Esophagus muscularis mucosa (tissue), 4 donors: ENCODE data around the gene TEX47. TPM values are rescaled to one million over a fixed set of nuclear protein-coding genes. Genes with fewer than 3 reads are reported as not detected.
A peak's percentile ranks its signal among the peaks of the same experiment; 100 is the strongest.

Experiments
- DNase-seq: peaks from one replicate; pipeline ENCODE4 v3.0.0-alpha.2; 2017; ENCODE audit errors: extremely low spot score
- H3K27ac ChIP-seq, 4 donors: fragments of 200-600 bp; sonication (generic); replicated peaks in 1 of 4; 1 replicate in 3 of 4; 2 replicates in 1 of 4; pipeline ENCODE4 v1.5.1; 2016 to 2019; ENCODE audit warnings: mild to moderate bottlenecking in 1 of 4
- H3K27me3 ChIP-seq, 4 donors: fragments of 200-600 bp; sonication (generic); one replicate each; pipeline versions ENCODE4 v1.5.1 to v1.6.0; 2016 to 2019
- H3K36me3 ChIP-seq, 4 donors: fragments of 200-600 bp; sonication (generic); one replicate each; pipeline ENCODE4 v1.5.1; 2016 to 2019
- H3K4me1 ChIP-seq, 4 donors: fragments of 200-600 bp; sonication (generic); one replicate each; pipeline ENCODE4 v1.5.1; 2016 to 2019
- H3K4me3 ChIP-seq, 4 donors: fragments of 200-600 bp; sonication (generic); 1 replicate in 2 of 4; 2 replicates in 2 of 4; pipeline ENCODE4 v1.5.1; 2016 to 2019; ENCODE audit warnings: mild to moderate bottlenecking in 4 of 4, moderate library complexity in 1 of 4
- H3K9me3 ChIP-seq, 4 donors: fragments of 200-600 bp; sonication (generic); 1 replicate in 3 of 4; 2 replicates in 1 of 4; pipeline ENCODE4 v1.5.1; 2016 to 2019
- CTCF ChIP-seq, 3 experiments: fragments of 200-600 bp in 2 of 3; fragments of 450-650 bp in 1 of 3; sonication (generic) in 2 of 3; IDR thresholded peaks; one replicate each; pipeline ENCODE4 v1.5.1; 2017 to 2019; ENCODE audit warnings: antibody characterized with exemption in 3 of 3, mild to moderate bottlenecking in 2 of 3, moderate library complexity in 1 of 3
- EP300 ChIP-seq: sonication (generic); formaldehyde crosslinking; IDR thresholded peaks from one replicate; pipeline ENCODE4 v1.6.1; 2017; ENCODE audit warnings: antibody characterized with exemption
- POLR2A ChIP-seq: fragments of 450-650 bp; IDR thresholded peaks from one replicate; pipeline ENCODE4 v1.6.1; 2017; ENCODE audit warnings: antibody characterized with exemption, moderate library complexity, mild to moderate bottlenecking, low read depth
- POLR2AphosphoS5 ChIP-seq, 2 donors: sonication (generic); formaldehyde crosslinking; IDR thresholded peaks; one replicate each; pipeline ENCODE4 v1.6.1; 2017; ENCODE audit warnings: antibody characterized with exemption in 2 of 2
- WGBS: methylation state at CpG from one replicate; pipeline ENCODE4 v1.1.5; 2018; 5-methylcytosine and 5-hydroxymethylcytosine counted together
- intact Hi-C: fragments of 100-400 bp; cut with DNase I; formaldehyde crosslinking; loops from one replicate; pipeline ENCODE4 v1.15.1; 2023
- total RNA-seq, 4 donors: library from RNA; depleted of rRNA; stranded (reverse); fragments of >200 nt; gene quantifications; one replicate each; pipeline versions ENCODE4 v1.1.0 to v1.2.1, GENCODE V29; 2016

The TEX47 gene
- total RNA-seq, result not detected

- no peak for DNase-seq
- Histone ChIP-seq H3K4me1 (no peaks in the 10 kb centered on the region), H3K9me3 (no peaks in the 10 kb centered on the region), H3K36me3 (no peaks in the 10 kb centered on the region), H3K4me3 (no peak within 1 kb of the TSS), H3K27ac (no peak within 1 kb of the TSS), H3K27me3 (no peaks in the 10 kb centered on the region)
- intact Hi-C loops, result no loop called here
- TF ChIP-seq POLR2A (no peak), POLR2AphosphoS5 (IDR thresholded peaks at IDR 0.05) (no peak), EP300 (no peak), CTCF (IDR thresholded peaks at IDR 0.05) (no peak)
- 75% methylated on average over 7 of the region's 7 CpGs for WGBS
Observed at GRCh38 chr7:88795553-88795952, at the start of gene TEX47. TSS of gene TEX47 (minus strand) at chr7:88795737. CDS start at chr7:88794942, 795 bp downstream.

GRCh38 chr7:88845091-88845490, 49.6 kb upstream of the TEX47 start:
- Histone ChIP-seq H3K36me3 (no peaks in the 10 kb centered on the region), H3K27ac (no peak overlapping the region), H3K4me1 (no peaks in the 10 kb centered on the region), H3K27me3 (no peaks in the 10 kb centered on the region), H3K4me3 (no peak overlapping the region), H3K9me3 (no peaks in the 10 kb centered on the region)
- WGBS, result 90% methylated on average over 12 of the region's 12 CpGs
- TF ChIP-seq EP300, result no peak
- no peak for TF ChIP-seq POLR2A
- no peak for TF ChIP-seq CTCF (IDR thresholded peaks at IDR 0.05)
- no peak for TF ChIP-seq POLR2AphosphoS5 (IDR thresholded peaks at IDR 0.05)
- DNase-seq, result no peak
- intact Hi-C loops, result no loop called here

- intact Hi-C loops, result no loop called here
Observed at GRCh38 chr7:88842201-88842600, 46.7 kb upstream of the TEX47 start.

GRCh38 chr7:88835147-88835728, 39.7 kb upstream of the TEX47 start:
- no peaks in the 10 kb centered on the region for H3K36me3 ChIP-seq
- H3K27ac ChIP-seq, result no peak overlapping the region
- WGBS, result 35% methylated on average over 3 of the region's 3 CpGs
- TF ChIP-seq CTCF (IDR thresholded peaks at IDR 0.05) (peak in 1 of 3 experiments; percentile 28), POLR2AphosphoS5 (IDR thresholded peaks at IDR 0.05) (no peak), POLR2A (no peak), EP300 (no peak)
- H3K27me3 ChIP-seq, result no peaks in the 10 kb centered on the region
- H3K4me1 ChIP-seq, result no peaks in the 10 kb centered on the region
- no peaks in the 10 kb centered on the region for H3K9me3 ChIP-seq
- intact Hi-C loops, result no loop called here
- H3K4me3 ChIP-seq, result no peak overlapping the region
- DNase-seq, result no peak

More at GRCh38 chr7:88842201-88842600, 46.7 kb upstream of the TEX47 start:
- Histone ChIP-seq H3K4me1 (no peaks in the 10 kb centered on the region), H3K4me3 (no peak overlapping the region), H3K27ac (no peak overlapping the region), H3K9me3 (no peaks in the 10 kb centered on the region), H3K36me3 (no peaks in the 10 kb centered on the region), H3K27me3 (no peaks in the 10 kb centered on the region)
- no peak for DNase-seq
- TF ChIP-seq EP300, result no peak
- TF ChIP-seq POLR2A, result no peak
- no peak for TF ChIP-seq POLR2AphosphoS5 (IDR thresholded peaks at IDR 0.05)
- no peak for TF ChIP-seq CTCF (IDR thresholded peaks at IDR 0.05)

- H3K4me1 ChIP-seq, result no peaks in the 10 kb centered on the region
- WGBS, result 71% methylated on average over 3 of the region's 3 CpGs
Observed at GRCh38 chr7:88826222-88826621, 30.7 kb upstream of the TEX47 start.

More at GRCh38 chr7:88826222-88826621, 30.7 kb upstream of the TEX47 start:
- no peaks in the 10 kb centered on the region for H3K9me3 ChIP-seq
- no peak overlapping the region for H3K4me3 ChIP-seq
- no peaks in the 10 kb centered on the region for H3K36me3 ChIP-seq
- TF ChIP-seq POLR2AphosphoS5 (IDR thresholded peaks at IDR 0.05), result no peak
- TF ChIP-seq EP300, result no peak
- no peak for TF ChIP-seq POLR2A
- TF ChIP-seq CTCF (IDR thresholded peaks at IDR 0.05), result no peak
- intact Hi-C loops, result no loop called here
- no peak overlapping the region for H3K27ac ChIP-seq
- no peaks in the 10 kb centered on the region for H3K27me3 ChIP-seq
- DNase-seq, result no peak
